NK-92 treated with Interleukin-12 subunit alpha and Interleukin-12 subunit beta, amount 100 ng/mL, for 24 hours (cell line): ENCODE measurements around the gene FPR1.

Source experiments
- DNase-seq: peaks from one replicate; lab custom pipeline; 2025; lab: John Stamatoyannopoulos, UW

FPR1 gene

GRCh38 chr19:51704626-51705025 lies 47.1 kb downstream of the FPR1 start:
- no peak for DNase-seq

DNA sequence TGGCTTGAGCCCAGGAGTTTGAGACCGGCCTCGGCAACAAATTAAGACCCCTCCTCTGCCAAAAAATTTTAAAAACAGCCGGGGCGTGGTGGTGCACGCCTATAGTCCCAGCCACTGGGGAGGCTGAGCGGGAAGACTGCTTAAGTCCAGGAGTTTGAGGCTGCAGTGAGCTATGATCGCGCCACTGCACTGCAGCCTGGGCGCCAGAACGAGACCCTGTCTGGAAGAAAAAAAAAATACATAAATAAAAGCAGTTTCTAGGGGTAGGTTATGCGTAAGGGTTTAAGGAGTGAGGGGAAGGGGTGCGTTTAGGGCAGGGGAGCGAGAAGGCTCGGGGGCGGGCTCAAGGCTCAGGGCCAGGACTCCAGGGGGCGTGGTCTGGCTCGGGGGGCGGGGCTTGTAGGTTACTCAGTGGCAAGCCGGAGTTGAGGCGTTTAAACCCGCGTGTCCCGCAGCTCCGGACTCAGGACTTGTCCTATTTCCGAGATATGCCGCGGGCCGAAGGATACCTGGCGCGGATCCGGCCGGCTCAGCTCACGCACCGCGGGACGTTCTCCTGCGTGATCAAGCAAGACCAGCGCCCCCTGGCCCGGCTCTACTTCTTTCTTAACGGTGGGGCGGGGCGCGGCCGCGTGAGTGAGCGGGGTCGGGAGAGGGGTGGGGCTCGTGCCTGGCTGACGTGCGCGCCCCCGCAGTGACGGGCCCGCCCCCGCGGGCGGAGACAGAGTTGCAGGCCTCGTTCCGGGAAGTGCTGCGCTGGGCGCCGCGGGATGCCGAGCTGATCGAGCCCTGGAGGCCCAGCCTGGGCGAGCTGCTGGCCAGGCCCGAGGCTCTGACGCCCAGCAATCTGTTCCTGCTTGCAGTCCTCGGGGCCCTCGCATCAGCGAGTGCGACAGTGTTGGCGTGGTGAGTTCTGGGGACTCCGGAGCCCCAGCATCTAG lies 47.8 kb downstream of the FPR1 start:
- peak; percentile 94 for DNase-seq

- DNase-seq: no peak
Measured at GRCh38 chr19:51702825-51703574, 48.7 kb downstream of the FPR1 start.

DNA sequence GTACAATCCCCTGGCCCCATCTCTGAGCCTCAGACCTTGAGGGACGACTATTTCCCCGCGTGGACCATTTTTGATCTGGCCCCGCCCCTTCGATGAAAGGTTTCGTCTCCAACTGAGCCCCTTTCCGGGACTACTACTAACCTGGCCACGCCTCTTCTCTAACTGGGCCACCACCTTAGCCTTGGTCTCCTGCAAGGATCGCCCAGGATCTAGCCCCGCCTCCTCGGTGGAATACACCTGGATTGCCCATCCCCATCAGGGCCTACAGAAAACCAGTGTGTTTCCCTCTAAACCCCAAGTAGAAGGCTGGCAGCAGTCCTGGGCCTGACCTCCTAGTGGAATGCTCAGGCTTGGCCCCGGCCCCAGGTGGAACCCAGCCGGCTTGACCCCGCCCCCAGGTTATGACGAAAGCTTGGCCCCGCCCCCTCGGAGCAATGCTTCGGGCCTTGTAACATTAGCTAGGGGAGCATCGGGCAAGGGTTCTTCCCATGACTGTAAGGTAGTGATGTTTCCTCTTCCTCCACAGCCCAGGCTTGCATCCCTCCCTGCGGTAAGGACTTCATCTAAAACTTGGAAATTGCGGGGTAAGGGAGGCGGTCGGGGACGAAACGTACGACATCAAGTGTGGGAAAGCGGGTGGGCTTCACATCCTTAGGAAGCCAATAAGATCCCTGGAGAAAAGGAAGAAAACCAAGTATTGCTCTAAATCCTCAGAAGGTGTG lies 49.4 kb downstream of the FPR1 start:
- DNase-seq: no peak

DNA sequence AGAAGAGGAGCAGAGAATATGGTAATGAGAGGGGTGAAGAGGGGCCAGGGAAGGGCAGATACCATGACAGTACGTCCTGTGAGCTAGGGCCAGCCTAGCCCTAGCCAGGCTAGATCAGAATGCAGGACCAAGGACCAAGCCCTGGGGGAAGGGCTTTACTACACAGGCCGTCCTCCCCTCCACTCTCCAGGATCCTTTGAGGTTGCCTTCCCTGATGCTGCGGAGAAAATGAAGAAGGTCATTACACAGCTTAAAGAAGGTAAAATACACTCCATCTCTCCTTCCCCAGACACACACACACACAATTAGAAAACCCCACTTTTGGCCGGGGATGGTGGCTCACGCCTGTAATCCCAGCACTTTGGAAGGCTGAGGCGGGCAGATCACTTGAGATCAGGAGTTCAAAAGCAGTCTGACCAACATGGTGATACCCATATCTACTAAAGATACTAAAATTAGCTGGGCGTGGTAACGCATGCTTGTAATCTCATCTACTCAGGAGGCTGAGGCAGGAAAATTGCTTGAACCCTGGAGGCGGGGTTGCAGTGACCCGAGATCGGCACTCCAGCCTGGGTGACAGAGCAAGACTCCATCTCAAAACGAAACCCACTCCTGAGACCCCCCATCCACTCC lies 50.1 kb downstream of the FPR1 start:
- no peak for DNase-seq

DNA sequence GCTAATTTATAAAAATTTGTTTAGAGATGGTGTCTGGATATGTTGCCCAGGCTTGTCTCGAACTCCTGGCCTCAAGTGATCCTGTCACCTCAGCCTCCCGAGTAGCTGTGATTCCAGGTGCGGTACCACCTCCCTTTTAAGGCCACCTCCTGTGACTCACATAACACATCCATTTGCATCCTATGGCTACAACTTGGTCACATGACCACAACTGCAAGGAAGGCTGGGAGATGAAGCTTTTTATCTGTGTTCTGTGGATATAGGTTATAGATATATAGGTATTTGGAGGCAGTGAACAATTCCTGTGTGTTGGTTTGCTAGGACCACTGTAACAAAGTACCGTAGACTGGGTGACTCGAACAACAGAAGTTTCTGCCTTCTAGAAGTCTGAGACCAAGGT lies 52.5 kb downstream of the FPR1 start:
- DNase-seq: no peak

DNA sequence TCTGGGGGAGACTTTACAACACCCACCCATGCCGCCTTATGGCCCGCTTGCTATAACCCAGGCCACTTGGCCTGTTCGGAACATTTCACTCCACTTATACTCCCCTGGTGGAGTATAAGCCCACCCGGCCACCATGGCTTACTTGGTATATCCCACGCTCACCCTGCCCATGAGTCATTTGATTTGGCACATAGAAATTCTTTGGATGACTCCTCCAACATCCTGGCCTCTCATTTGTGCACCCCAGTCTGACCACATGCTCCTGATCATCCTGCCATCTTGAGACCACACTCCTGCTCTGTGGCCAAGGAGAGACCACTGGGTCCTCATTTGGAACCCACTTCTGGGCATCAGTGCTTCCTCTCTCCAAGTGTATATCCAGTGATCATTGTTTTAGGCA lies 53.4 kb downstream of the FPR1 start:
- DNase-seq: no peak

DNA sequence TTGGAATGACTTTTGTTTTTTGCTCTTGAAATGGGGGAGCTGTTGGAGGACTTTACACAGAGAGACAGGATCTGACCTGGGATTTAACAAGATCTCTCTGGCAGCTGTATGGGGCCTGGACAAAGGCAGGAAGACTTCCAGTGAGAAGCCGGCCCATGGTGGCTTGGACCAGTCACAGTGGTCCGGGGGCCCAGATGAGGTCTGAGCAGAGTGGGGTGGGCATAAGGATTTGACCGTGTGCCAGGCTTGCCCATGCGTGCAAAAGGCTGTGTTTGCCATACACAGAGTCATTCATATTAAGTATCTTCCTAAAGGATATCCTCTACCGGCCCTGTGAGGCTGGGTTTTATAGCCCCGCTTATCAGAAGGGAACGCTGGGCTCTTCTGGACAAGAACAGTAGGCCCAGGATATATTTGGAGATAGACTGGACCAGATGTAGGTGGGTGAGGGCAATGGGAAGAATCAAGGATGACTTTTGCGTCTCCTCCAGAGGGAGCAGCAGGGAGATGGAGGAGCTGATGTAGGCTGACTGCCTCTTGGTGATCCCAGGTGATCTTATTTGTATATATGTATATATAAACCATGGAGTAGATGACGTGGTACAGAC lies 54.4 kb downstream of the FPR1 start:
- DNase-seq: no peak

DNA sequence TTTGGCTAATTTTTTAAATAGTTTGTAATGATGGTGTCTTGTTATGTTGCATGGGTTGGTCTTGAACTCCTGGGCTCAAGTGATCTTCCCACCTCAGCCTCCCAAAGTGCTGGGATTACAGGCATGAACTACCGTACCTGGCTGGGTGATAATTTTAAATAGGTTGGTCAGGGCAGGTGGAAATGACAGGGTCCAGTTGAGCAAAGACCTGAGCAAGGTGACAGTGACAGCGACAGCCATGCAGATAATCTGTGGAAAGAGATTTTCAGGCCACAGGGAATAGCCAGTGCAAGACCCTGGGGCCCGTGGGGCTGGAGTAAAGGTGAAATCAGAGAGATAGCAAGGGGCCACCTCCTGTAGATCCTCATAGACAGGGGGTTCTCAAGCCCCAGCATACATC lies 55.1 kb downstream of the FPR1 start:
- no peak for DNase-seq
